HEK293 (cell line): ENCODE data around the gene FARSA.

Source experiments
- CTCF ChIA-PET: fragments of 350-600 bp; formaldehyde crosslinking; extraction: SDS; loops from one replicate; lab custom pipeline; 2021; ENCODE audit warnings: antibody characterized with exemption; lab: Yijun Ruan, JAX
- POLR2A ChIA-PET: fragments of 300-600 bp; formaldehyde crosslinking; extraction: SDS; loops from one replicate; lab custom pipeline; 2020; ENCODE audit warnings: antibody characterized with exemption, inconsistent platforms; lab: Yijun Ruan, JAX
- H3K27ac ChIP-seq: fragments of 200-500 bp; sonication (Bioruptor generic); 2 replicates; pipeline ENCODE4 v1.5.1; 2014; ENCODE audit warnings: low read depth, low read length, control low read depth, inconsistent platforms; ENCODE audit errors: extremely low read depth
- H3K36me3 ChIP-seq, 2 experiments: fragments of 200-500 bp in 1 of 2; sonication (Bioruptor generic) in 1 of 2; 1 replicate in 1 of 2; 2 replicates in 1 of 2; pipeline ENCODE4 v1.5.1; 2014 to 2017; ENCODE audit warnings: inconsistent platforms in 2 of 2, low read length in 2 of 2; ENCODE audit not compliant: control insufficient read depth in 2 of 2, insufficient read depth in 1 of 2
- H3K4me1 ChIP-seq: fragments of 200-500 bp; sonication (Bioruptor generic); 2 replicates; pipeline ENCODE4 v1.5.1; 2014; ENCODE audit warnings: mild to moderate bottlenecking, low read length, inconsistent platforms; ENCODE audit not compliant: control insufficient read depth, insufficient read depth
- H3K4me3 ChIP-seq: 2 replicates; pipeline ENCODE4 v1.5.1; 2011; ENCODE audit warnings: low read depth, mild to moderate bottlenecking, control low read depth, low read length, moderate library complexity
- H3K9me3 ChIP-seq: fragments of 200-500 bp; sonication (Bioruptor generic); 2 replicates; pipeline ENCODE4 v1.5.1; 2014; ENCODE audit warnings: low read depth, low read length, inconsistent platforms; ENCODE audit not compliant: control insufficient read depth, insufficient read depth
- GLI2 ChIP-seq: fragments of 450-650 bp; formaldehyde crosslinking; IDR thresholded peaks from 2 replicates; pipeline ENCODE4; 2017; ENCODE audit warnings: missing biosample characterization, missing genetic modification characterization, low read depth, borderline replicate concordance
- GLIS1 ChIP-seq: fragments of 450-650 bp; formaldehyde crosslinking; IDR thresholded peaks from 2 replicates; pipeline ENCODE4 v1.5.1; 2016; ENCODE audit warnings: missing biosample characterization, missing genetic modification characterization
- GLIS2 ChIP-seq: fragments of 450-650 bp; formaldehyde crosslinking; IDR thresholded peaks from 2 replicates; pipeline ENCODE4 v1.5.1; 2016; ENCODE audit warnings: missing biosample characterization, missing genetic modification characterization
- HOXC10 ChIP-seq: sonication (generic); formaldehyde crosslinking; IDR thresholded peaks from 2 replicates; pipeline ENCODE4 v1.8.1; 2023; ENCODE audit warnings: mild to moderate bottlenecking, missing genetic modification reagents
- KLF1 ChIP-seq: fragments of 450-650 bp; formaldehyde crosslinking; IDR thresholded peaks from 2 replicates; pipeline ENCODE4 v1.5.1; 2016; ENCODE audit warnings: missing biosample characterization, missing genetic modification characterization
- OSR2 ChIP-seq: fragments of 450-650 bp; formaldehyde crosslinking; IDR thresholded peaks from 2 replicates; pipeline ENCODE4 v1.5.1; 2016; ENCODE audit warnings: missing biosample characterization, missing genetic modification characterization
- PRDM1 ChIP-seq: fragments of 450-650 bp; formaldehyde crosslinking; IDR thresholded peaks from 2 replicates; pipeline ENCODE4; 2016; ENCODE audit warnings: missing biosample characterization, missing genetic modification characterization
- SP3 ChIP-seq: fragments of 450-650 bp; formaldehyde crosslinking; IDR thresholded peaks from 2 replicates; pipeline ENCODE4 v1.5.1; 2016; ENCODE audit warnings: missing biosample characterization, missing genetic modification characterization
- YY1 ChIP-seq: fragments of 450-650 bp; formaldehyde crosslinking; IDR thresholded peaks from 2 replicates; pipeline ENCODE4 v1.5.1; 2018; ENCODE audit warnings: missing biosample characterization, missing genetic modification characterization
- ZBTB48 ChIP-seq: fragments of 450-650 bp; formaldehyde crosslinking; IDR thresholded peaks from 2 replicates; pipeline ENCODE4 v1.5.1; 2016; ENCODE audit warnings: missing biosample characterization, missing genetic modification characterization
- ZFHX2 ChIP-seq: fragments of 450-650 bp; formaldehyde crosslinking; conservative IDR thresholded peaks from 2 replicates; pipeline ENCODE4 v1.5.1; 2016; ENCODE audit warnings: missing biosample characterization, missing genetic modification characterization
- ZFP3 ChIP-seq: fragments of 450-650 bp; formaldehyde crosslinking; IDR thresholded peaks from 2 replicates; pipeline ENCODE4 v1.5.1; 2016; ENCODE audit warnings: low read depth, missing biosample characterization, missing genetic modification characterization
- ZIC2 ChIP-seq: fragments of 450-650 bp; formaldehyde crosslinking; IDR thresholded peaks from 2 replicates; pipeline ENCODE4 v1.5.1; 2016; ENCODE audit warnings: missing biosample characterization, missing genetic modification characterization
- ZNF10 ChIP-seq: fragments of 450-650 bp; formaldehyde crosslinking; IDR thresholded peaks from 2 replicates; pipeline ENCODE4 v1.5.1; 2017; ENCODE audit warnings: missing biosample characterization, missing genetic modification characterization
- ZNF146 ChIP-seq: fragments of 450-650 bp; formaldehyde crosslinking; IDR thresholded peaks from 2 replicates; pipeline ENCODE4 v1.5.1; 2016; ENCODE audit warnings: missing biosample characterization, missing genetic modification characterization
- ZNF274 ChIP-seq, 2 experiments: fragments of 200-500 bp in 1 of 2; fragments of 450-650 bp in 1 of 2; sonication (Bioruptor generic) in 1 of 2; formaldehyde crosslinking in 1 of 2; IDR thresholded peaks; 2 replicates each; pipeline versions ENCODE4 v1.5.1 to v1.6.1; 2014 to 2016; ENCODE audit warnings: borderline replicate concordance in 1 of 2, inconsistent platforms in 1 of 2, low read length in 1 of 2, missing biosample characterization in 1 of 2, missing genetic modification characterization in 1 of 2
- ZNF544 ChIP-seq: fragments of 450-650 bp; formaldehyde crosslinking; IDR thresholded peaks from 2 replicates; pipeline ENCODE4 v1.5.0; 2017; ENCODE audit warnings: missing biosample characterization, missing genetic modification characterization
- ZNF560 ChIP-seq: fragments of 450-650 bp; formaldehyde crosslinking; IDR thresholded peaks from 2 replicates; pipeline ENCODE4 v1.5.1; 2017; ENCODE audit warnings: missing biosample characterization, missing genetic modification characterization, borderline replicate concordance
- ZSCAN23 ChIP-seq: fragments of 450-650 bp; formaldehyde crosslinking; IDR thresholded peaks from 2 replicates; pipeline ENCODE4 v1.5.1; 2016; ENCODE audit warnings: missing biosample characterization, missing genetic modification characterization
- ZSCAN30 ChIP-seq: fragments of 450-650 bp; IDR thresholded peaks from 2 replicates; pipeline ENCODE4 v1.5.1; 2018; ENCODE audit warnings: missing biosample characterization, mild to moderate bottlenecking, missing genetic modification characterization, moderate library complexity
- TF ChIP-seq, protein P1 (sequence below): fragments of 450-650 bp; formaldehyde crosslinking; IDR thresholded peaks from 2 replicates; pipeline ENCODE4 v1.5.1; 2016; ENCODE audit warnings: missing biosample characterization, missing genetic modification characterization
- TF ChIP-seq, protein P2 (sequence below): fragments of 450-650 bp; formaldehyde crosslinking; conservative IDR thresholded peaks from 2 replicates; pipeline ENCODE4 v1.5.1; 2016; ENCODE audit warnings: low read depth, missing biosample characterization, missing genetic modification characterization
- TF ChIP-seq, protein P3 (sequence below): fragments of 450-650 bp; formaldehyde crosslinking; IDR thresholded peaks from 2 replicates; pipeline ENCODE4 v1.5.1; 2016; ENCODE audit warnings: missing biosample characterization, missing genetic modification characterization
- TF ChIP-seq, protein P4 (sequence below): fragments of 450-650 bp; formaldehyde crosslinking; IDR thresholded peaks from 2 replicates; pipeline ENCODE4 v1.5.1; 2016; ENCODE audit warnings: missing biosample characterization, missing genetic modification characterization, low read depth
- TF ChIP-seq, protein P5 (sequence below): fragments of 450-650 bp; formaldehyde crosslinking; IDR thresholded peaks from 2 replicates; pipeline ENCODE4 v1.5.1; 2016; ENCODE audit warnings: missing biosample characterization, missing genetic modification characterization
- TF ChIP-seq, protein P6 (sequence below): fragments of 450-650 bp; formaldehyde crosslinking; IDR thresholded peaks from 2 replicates; pipeline ENCODE4 v1.5.1; 2016; ENCODE audit warnings: missing biosample characterization, missing genetic modification characterization

The FARSA gene

DNA sequence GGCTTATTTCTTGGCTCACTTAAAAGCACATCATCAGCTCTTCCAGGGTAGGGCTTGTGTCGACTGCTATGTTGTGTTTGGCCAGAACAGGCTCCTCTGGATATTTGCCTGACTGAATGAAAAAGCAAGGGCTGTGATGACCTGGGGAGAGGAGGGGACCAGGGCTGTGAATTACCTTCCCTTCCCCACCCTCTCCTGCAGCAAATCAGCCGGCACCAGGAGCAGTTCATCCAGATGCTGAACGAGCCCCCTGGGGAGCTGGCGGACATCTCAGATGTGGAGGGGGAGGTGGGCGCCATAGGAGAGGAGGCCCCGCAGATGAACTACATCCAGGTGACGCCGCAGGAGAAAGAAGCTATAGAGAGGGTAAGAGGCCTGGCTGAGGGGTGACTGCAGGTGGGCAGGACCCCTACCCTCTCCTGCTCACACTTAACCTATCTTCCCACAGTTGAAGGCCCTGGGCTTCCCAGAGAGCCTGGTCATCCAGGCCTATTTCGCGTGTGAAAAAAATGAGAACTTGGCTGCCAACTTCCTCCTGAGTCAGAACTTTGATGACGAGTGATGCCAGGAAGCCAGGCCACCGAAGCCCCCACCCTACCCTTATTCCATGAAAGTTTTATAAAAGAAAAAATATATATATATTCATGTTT lies 19.1 kb upstream of the FARSA start:
- ChIA-PET POLR2A (interaction anchor here (0.5 to 4.9 kb wide), 8 partner anchors 10 to 200 kb away, joined by 3 to 21 read pairs (median 3); partner anchors contain the start of genes CALR, FARSA and SYCE2), CTCF (interaction anchor here (0.6 to 5.5 kb wide), 3 partner anchors 14 to 400 kb away, joined by 3 to 48 read pairs (median 4); no protein-coding TSS in a partner anchor)
- Histone ChIP-seq H3K4me3 (no peak overlapping the region), H3K4me1 (peaks cover 10% of the 10 kb centered on the region), H3K27ac (peak overlapping the region; percentile 33; the same call in 1 of the 2 replicates), H3K9me3 (no peaks in the 10 kb centered on the region), H3K36me3 (peaks cover 40 to 73% of the 10 kb centered on the region in 2 experiments)
- TF ChIP-seq, protein P1, sequence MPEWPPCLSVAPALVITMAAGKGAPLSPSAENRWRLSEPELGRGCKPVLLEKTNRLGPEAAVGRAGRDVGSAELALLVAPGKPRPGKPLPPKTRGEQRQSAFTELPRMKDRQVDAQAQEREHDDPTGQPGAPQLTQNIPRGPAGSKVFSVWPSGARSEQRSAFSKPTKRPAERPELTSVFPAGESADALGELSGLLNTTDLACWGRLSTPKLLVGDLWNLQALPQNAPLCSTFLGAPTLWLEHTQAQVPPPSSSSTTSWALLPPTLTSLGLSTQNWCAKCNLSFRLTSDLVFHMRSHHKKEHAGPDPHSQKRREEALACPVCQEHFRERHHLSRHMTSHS (tag by site-specific recombination), result no peak
- TF ChIP-seq ZNF146 (no peak), PRDM1 (tag by site-specific recombination) (no peak), YY1 (tag by site-specific recombination) (no peak), GLI2 (tag by site-specific recombination) (no peak), GLIS1 (tag by site-specific recombination) (peak; percentile 79), ZFP3 (no peak), ZNF274 (IDR thresholded peaks at IDR 0.05; ENCODE audit: low read length) (no peak), ZNF274 (tag by site-specific recombination; IDR thresholded peaks at IDR 0.05; ENCODE audit: borderline replicate concordance) (no peak), HOXC10 (no peak), ZBTB48 (tag by site-specific recombination) (no peak; the same call in 1 of the 2 replicates), ZNF10 (0 out of 2 replicates have a peak, but pooled peaks have one; percentile 8), SP3 (no peak), KLF1 (tag by site-specific recombination) (no peak), ZNF544 (tag by site-specific recombination) (no peak), ZFHX2 (tag by site-specific recombination) (no peak), ZNF560 (tag by site-specific recombination) (no peak), ZSCAN23 (tag by site-specific recombination) (no peak), ZIC2 (tag by site-specific recombination) (peak; percentile 87), OSR2 (tag by site-specific recombination) (peak; percentile 77), GLIS2 (tag by site-specific recombination) (no peak), ZSCAN30 (no peak)
- TF ChIP-seq, protein P2, sequence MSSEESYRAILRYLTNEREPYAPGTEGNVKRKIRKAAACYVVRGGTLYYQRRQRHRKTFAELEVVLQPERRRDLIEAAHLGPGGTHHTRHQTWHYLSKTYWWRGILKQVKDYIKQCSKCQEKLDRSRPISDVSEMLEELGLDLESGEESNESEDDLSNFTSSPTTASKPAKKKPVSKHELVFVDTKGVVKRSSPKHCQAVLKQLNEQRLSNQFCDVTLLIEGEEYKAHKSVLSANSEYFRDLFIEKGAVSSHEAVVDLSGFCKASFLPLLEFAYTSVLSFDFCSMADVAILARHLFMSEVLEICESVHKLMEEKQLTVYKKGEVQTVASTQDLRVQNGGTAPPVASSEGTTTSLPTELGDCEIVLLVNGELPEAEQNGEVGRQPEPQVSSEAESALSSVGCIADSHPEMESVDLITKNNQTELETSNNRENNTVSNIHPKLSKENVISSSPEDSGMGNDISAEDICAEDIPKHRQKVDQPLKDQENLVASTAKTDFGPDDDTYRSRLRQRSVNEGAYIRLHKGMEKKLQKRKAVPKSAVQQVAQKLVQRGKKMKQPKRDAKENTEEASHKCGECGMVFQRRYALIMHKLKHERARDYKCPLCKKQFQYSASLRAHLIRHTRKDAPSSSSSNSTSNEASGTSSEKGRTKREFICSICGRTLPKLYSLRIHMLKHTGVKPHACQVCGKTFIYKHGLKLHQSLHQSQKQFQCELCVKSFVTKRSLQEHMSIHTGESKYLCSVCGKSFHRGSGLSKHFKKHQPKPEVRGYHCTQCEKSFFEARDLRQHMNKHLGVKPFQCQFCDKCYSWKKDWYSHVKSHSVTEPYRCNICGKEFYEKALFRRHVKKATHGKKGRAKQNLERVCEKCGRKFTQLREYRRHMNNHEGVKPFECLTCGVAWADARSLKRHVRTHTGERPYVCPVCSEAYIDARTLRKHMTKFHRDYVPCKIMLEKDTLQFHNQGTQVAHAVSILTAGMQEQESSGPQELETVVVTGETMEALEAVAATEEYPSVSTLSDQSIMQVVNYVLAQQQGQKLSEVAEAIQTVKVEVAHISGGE (tag by site-specific recombination), result no peak
- TF ChIP-seq, protein P3, sequence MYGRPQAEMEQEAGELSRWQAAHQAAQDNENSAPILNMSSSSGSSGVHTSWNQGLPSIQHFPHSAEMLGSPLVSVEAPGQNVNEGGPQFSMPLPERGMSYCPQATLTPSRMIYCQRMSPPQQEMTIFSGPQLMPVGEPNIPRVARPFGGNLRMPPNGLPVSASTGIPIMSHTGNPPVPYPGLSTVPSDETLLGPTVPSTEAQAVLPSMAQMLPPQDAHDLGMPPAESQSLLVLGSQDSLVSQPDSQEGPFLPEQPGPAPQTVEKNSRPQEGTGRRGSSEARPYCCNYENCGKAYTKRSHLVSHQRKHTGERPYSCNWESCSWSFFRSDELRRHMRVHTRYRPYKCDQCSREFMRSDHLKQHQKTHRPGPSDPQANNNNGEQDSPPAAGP (tag by site-specific recombination), result 0 out of 2 replicates have a peak, but pooled peaks have one; percentile 23
- TF ChIP-seq, protein P4, sequence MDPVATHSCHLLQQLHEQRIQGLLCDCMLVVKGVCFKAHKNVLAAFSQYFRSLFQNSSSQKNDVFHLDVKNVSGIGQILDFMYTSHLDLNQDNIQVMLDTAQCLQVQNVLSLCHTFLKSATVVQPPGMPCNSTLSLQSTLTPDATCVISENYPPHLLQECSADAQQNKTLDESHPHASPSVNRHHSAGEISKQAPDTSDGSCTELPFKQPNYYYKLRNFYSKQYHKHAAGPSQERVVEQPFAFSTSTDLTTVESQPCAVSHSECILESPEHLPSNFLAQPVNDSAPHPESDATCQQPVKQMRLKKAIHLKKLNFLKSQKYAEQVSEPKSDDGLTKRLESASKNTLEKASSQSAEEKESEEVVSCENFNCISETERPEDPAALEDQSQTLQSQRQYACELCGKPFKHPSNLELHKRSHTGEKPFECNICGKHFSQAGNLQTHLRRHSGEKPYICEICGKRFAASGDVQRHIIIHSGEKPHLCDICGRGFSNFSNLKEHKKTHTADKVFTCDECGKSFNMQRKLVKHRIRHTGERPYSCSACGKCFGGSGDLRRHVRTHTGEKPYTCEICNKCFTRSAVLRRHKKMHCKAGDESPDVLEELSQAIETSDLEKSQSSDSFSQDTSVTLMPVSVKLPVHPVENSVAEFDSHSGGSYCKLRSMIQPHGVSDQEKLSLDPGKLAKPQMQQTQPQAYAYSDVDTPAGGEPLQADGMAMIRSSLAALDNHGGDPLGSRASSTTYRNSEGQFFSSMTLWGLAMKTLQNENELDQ (tag by site-specific recombination), result no peak
- TF ChIP-seq, protein P5, sequence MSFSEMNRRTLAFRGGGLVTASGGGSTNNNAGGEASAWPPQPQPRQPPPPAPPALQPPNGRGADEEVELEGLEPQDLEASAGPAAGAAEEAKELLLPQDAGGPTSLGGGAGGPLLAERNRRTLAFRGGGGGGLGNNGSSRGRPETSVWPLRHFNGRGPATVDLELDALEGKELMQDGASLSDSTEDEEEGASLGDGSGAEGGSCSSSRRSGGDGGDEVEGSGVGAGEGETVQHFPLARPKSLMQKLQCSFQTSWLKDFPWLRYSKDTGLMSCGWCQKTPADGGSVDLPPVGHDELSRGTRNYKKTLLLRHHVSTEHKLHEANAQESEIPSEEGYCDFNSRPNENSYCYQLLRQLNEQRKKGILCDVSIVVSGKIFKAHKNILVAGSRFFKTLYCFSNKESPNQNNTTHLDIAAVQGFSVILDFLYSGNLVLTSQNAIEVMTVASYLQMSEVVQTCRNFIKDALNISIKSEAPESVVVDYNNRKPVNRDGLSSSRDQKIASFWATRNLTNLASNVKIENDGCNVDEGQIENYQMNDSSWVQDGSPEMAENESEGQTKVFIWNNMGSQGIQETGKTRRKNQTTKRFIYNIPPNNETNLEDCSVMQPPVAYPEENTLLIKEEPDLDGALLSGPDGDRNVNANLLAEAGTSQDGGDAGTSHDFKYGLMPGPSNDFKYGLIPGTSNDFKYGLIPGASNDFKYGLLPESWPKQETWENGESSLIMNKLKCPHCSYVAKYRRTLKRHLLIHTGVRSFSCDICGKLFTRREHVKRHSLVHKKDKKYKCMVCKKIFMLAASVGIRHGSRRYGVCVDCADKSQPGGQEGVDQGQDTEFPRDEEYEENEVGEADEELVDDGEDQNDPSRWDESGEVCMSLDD (tag by site-specific recombination), result no peak
- TF ChIP-seq, protein P6, sequence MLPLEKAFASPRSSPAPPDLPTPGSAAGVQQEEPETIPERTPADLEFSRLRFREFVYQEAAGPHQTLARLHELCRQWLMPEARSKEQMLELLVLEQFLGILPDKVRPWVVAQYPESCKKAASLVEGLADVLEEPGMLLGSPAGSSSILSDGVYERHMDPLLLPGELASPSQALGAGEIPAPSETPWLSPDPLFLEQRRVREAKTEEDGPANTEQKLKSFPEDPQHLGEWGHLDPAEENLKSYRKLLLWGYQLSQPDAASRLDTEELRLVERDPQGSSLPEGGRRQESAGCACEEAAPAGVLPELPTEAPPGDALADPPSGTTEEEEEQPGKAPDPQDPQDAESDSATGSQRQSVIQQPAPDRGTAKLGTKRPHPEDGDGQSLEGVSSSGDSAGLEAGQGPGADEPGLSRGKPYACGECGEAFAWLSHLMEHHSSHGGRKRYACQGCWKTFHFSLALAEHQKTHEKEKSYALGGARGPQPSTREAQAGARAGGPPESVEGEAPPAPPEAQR, result no peak
